Hindlimb muscle (tissue), 1 donor: ENCODE measurements around the gene ZXDC. TPM values are rescaled to one million over a fixed set of nuclear protein-coding genes. Genes with fewer than 3 reads are reported as not detected.
A peak's percentile ranks its signal among the peaks of the same experiment; 100 is the strongest.

Source experiments
- DNase-seq: peaks from one replicate; pipeline ENCODE4 v3.0.0-alpha.2; 2013
- polyA plus RNA-seq: library from polyadenylated mRNA; unstranded; fragments of 120-200 nt; gene quantifications from one replicate; pipeline ENCODE4 v1.2.1, GENCODE V29; 2013; ENCODE audit not compliant: insufficient read length

Gene ZXDC, protein sequence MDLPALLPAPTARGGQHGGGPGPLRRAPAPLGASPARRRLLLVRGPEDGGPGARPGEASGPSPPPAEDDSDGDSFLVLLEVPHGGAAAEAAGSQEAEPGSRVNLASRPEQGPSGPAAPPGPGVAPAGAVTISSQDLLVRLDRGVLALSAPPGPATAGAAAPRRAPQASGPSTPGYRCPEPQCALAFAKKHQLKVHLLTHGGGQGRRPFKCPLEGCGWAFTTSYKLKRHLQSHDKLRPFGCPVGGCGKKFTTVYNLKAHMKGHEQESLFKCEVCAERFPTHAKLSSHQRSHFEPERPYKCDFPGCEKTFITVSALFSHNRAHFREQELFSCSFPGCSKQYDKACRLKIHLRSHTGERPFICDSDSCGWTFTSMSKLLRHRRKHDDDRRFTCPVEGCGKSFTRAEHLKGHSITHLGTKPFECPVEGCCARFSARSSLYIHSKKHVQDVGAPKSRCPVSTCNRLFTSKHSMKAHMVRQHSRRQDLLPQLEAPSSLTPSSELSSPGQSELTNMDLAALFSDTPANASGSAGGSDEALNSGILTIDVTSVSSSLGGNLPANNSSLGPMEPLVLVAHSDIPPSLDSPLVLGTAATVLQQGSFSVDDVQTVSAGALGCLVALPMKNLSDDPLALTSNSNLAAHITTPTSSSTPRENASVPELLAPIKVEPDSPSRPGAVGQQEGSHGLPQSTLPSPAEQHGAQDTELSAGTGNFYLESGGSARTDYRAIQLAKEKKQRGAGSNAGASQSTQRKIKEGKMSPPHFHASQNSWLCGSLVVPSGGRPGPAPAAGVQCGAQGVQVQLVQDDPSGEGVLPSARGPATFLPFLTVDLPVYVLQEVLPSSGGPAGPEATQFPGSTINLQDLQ
- 32.9 TPM for polyA plus RNA-seq

DNA sequence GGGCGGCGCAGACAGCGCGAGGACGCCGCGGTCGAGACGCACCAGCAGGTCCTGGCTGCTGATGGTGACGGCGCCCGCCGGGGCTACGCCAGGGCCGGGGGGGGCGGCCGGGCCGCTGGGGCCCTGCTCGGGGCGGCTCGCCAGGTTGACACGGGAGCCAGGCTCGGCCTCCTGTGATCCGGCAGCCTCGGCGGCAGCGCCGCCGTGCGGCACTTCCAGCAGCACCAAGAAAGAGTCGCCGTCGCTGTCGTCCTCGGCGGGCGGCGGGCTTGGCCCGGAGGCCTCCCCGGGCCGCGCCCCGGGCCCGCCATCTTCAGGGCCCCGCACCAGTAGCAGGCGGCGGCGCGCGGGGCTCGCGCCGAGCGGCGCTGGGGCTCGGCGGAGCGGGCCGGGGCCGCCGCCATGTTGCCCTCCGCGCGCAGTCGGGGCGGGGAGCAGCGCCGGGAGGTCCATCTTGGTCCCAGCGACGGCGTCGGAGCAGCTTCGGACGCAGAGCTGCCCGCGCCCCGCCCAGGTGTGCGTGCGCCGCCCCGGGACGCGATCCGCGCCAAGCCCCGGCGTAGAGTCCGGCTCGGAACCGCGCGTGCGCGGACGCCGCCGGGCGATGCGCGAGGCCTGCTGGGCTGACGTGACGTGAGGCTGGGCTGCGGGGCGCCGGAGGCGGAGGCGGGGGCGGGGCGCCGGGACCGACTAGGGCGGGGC lies at the start of gene ZXDC:
Gene ZXDC, minus strand, starts transcription at position 479 of the 702 bp plus-strand sequence. Its CDS starts 26 bp downstream, at position 453.
- peak; percentile 97 for DNase-seq

DNA sequence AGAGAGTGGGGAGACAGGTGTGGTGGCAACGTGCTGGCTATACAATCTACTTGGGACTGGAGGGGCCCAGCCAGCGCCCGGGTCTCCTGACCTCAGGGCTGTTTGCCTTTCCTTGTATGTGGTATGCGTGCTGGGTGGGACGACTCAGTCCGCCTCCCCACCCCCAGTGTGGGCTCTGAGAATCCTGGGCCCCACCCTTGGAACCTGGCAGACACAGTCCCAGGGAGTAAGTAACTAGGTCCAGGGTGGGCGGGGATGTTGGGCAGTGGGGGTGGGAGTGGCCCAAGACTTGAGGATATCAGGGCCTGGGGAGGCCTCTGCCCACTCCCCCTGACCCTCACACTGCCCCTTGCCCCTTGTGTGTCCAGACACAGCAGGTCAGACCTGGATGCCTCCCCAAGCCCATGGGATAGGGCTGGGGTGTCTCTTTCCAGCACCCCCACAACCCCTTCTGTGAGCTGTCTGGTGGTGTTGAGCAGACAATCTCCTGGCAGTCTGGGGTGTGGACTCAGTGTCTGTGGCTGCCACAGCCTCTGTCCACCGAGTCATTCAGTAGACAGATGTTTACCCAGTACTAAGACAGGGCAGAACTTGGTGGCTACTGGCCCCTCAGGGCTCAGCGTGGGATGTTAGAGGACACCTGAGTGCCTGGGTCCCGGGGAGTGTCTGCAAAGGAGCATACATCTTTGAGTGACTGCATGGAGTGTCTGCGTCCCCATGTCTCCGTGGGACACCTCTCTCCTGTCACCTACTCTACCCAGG lies 49.6 kb upstream of the ZXDC start:
- DNase-seq, result no peak

DNA sequence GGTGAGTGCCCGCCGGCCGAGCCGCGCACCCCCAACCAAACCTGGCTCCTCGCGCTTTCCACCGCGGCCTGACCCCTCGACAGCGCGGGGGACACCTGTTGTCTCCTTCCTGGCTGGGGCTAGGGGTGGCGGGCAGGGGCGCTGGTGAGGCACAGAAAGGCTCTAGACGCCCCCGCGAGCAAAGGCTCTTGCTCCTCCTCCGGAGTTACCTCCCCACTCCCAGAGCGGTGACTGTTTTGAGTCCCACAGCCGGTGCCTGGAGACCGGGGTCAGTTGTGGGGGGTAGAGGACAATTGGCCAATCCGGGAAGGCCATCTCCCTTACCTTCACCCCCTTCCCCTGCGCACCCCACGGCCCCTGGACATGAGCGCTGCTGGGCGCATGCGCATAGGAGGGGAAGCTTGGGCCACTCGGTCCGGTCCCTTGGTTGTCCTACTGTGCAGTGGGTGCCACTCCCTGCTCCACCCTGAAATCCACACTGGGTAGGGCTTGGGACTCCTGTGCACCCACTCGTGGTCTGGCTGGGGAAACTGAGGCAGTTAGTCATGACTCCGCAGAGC lies 48.8 kb upstream of the ZXDC start:
- DNase-seq, result no peak

DNA sequence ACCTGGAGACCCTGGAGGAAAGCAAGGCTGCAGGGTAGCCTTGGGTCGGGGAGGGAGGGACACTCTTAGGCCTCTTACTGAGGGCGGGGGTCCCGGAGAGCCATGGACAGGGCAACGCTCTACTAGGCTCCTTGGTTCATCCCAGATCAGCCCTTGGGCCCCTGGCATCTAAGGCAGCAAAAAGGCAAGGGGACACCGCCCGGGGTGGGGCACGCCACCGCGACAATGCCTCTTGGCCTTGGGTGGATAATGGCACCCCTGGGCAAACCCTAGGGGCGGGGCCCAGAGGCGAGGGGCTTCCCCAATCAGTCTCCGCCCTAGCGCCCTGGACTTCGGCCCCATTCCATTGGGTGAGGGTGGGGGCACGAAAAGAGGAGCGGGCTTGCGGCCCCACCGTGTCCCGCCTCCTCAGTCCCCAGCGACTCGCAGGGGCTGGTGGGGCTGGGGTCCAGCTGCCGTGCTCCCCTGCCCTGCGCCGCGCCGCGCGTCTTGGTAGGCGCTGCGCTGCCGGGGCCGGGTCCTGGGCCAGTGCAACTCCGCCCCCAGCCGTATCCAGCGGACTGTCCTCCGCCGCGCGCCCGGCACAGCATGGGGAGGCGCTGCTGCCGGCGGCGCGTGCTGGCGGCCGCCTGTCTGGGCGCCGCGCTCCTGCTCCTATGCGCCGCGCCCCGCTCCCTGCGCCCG lies 48.2 kb upstream of the ZXDC start, which contains the start of gene CHST13:
Gene CHST13, plus strand, starts transcription at position 411 of the 684 bp plus-strand sequence. Its CDS starts 178 bp downstream, at position 589.
- peak; percentile 35 for DNase-seq

DNA sequence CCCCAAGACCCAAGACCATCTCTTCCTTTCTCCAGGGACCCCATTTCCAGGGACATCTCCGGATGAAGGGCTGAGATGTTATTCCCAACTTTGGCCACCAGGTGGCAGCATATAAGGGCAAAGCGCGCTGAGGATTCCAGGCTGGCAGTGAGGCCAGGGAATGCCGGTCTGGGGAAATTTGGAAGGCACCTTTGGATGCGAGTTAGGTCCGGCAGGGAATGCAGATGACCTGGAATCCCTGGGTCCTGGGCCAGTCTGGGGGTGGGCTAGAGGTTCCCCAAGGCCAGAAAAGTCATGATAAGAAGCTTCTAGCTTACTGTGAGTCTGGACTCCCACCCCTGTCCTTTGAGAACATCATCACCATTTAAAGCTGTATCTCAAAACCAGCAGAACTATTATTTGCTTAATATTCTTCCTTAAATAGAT lies 46.7 kb upstream of the ZXDC start:
- peak; percentile 48 for DNase-seq

DNA sequence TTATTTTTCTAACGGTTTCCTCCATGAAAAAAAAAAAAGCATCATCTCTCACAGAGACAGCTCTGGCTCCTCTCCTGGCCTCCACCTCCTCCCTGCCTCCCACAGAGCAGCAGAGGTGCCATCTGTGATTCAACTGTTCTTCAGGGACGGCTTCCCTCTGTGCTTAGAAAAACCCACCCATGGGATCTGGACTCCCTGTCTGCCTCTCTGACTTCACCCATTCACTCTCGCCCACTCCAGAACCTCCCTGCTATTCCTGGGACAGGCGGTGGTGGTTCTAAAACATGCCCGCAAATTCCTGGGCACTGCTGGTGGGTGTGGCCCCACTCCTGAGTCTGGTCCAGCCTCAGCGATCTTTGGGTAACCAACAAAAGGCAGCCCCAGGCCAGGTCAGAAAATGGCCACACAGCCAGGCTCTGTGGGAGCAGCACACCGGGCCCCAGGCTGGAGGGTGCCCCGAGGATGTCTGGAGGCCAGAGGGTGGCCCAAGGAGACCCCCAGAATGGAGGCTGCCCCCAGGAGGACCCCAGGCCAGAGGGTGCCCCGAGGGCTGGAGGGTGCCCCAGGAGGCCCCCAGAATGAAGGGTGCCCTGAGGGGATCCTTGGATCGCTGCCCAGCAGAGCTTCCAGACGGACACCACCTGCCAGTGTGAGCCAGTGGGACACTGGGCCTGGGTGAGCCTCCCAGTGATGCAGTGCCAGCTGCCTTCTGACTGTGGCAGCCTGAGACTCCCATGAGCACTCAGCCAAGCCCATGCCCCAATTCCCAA lies 45.6 kb upstream of the ZXDC start:
- DNase-seq, result no peak

DNA sequence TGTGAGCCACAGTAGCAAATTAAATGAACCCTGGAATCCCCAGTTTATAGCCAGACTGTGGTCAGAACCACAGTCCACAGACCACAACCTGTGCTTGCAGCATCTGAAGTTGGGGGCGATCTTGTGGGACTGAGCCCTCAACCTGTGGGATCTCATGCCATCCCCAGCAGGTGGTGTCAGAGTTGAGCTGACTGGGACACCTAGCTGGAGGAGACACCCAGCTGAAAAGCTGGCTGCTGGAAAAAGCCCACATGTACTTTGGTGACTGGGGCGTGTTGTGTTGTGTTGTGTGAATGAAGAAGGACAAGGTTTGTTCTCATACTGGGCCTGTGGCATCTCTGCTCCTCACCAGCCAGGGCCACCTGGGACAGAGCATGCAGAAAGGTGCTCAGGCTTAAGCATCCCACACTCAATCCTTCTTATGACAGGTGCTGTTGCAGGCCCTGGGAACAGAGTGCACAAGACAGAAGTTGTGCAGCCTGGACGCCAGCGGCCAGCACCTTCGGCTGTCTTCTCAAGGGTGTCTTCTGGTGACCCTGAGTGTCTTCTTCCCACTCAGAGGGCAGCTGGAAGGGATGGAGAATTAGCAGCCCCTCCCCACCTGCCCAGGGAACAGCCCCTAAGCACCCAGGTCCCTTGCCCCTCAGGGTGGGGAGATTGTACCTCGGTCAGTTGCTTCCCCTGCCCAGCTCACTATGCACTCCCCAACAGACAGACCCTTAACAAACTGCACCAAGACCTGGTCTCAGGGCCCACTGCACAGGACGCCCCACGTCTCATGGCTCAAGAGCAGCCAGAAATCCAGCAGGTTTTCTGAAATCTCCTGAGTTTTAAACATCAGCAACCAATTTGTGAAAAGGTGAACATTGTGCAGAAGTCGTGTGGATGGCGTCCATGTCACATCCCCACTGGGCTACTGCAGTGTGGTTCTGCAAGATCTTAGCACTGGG lies 44.1 kb upstream of the ZXDC start:
- no peak for DNase-seq

DNA sequence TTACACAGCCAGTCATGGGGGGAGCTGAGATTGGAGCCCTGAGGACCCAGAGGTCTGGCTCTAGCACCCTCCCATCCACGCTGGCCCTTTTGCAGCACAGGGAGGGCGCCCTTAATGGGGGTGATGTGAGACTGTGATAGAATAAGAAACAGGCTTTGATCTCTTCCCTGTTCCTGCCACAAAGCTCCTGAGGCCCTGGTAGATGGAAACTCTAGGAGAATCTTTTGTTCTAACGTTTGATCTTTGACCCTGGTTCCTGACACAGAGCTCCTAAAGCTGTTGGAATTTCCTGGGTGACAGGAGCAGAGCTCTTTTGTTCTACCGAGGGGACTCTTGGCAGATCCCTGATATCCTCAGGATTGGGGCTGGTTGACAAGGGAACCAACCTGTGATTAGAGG lies 43.1 kb upstream of the ZXDC start:
- DNase-seq, result no peak

DNA sequence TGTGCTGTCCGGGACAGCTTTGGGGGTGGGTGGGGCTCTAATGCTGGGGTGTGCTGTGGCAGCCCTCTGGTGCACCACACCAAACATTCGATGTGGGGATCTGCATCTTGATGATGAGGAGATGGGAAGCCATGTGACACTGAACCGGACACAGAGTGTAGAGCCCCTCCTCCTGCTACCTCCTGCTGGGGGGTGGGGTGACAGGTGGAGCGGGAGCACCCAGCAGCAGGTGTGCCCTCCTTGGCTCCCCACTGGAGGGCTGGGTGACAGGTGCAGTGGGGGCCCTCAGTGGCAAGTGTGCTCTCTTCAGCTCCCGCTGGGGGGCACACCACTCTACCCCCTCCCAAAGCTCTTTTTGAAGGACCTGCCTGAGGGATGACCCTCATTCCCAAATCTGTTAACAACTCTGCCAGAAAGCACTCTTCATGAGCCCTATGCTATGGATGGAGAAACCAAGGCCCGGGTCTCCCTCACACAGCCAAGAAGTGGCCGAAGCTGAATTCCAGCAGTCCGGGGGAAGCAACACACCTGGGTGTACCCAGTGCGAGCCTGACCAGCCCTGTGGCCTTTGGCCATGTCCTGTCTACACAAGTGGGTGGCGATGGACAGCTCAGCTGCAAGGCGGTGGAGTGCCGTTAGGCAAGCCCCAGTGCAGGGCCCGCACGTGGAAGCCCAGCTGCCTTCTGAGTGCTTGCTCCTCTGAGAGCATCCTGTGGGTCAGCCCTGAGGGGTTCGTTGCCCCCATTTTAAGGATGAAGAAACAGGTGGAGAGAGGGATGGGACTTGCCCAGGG lies 42.5 kb upstream of the ZXDC start:
- no peak for DNase-seq

DNA sequence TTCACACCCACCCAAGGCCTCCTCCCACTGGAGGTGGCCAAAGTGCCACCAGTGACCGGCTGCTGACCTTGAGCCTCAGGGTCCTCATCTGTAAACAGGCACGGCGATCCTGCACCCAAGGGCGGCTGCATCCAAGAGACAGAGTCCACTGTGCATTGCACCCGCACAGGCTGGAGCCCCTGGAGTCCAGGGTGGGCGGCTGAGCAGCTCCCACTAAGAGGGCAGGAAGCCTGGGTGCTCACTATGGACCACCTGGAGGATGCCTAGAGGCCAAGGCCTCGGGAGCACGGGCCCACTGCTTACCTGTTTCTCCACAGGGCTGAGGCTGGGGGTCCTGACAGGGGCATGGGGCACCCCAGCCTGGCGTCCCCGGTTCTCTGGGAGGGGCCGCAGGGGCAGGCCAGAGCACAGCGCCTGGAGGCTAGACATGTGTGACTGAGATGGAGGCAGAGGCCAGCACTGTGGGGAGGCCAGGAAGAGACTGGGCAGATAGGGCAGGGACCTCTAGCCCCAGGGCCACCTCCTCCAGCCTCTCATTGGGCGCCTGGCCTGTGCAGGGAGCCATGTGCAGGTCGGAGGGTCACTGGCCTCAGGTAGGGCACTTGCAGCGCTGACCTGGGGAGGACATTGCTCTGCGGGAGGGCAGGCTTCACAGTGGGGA lies 41.7 kb upstream of the ZXDC start, which contains the start of gene UROC1:
Gene UROC1, minus strand, starts transcription at position 483 of the 661 bp plus-strand sequence. Its CDS starts 54 bp downstream, at position 429.
- no peak for DNase-seq

DNA sequence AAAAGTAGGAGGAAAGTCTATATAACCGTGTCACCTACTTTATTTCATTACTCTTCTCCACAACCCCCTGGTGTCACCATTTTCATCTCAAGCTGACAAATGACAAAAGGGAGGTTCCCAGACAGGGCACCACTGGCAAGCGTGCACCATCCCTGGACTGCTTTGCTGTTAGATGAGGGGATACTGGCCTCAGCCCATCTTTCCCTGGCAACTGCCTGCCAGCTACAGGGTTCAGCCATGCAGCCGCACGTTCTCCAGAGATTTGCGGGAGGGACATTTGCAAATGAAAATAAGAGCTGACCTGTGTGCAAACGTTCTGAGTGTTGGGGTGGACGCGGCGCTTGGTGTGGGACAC lies 41.2 kb upstream of the ZXDC start:
- no peak for DNase-seq

DNA sequence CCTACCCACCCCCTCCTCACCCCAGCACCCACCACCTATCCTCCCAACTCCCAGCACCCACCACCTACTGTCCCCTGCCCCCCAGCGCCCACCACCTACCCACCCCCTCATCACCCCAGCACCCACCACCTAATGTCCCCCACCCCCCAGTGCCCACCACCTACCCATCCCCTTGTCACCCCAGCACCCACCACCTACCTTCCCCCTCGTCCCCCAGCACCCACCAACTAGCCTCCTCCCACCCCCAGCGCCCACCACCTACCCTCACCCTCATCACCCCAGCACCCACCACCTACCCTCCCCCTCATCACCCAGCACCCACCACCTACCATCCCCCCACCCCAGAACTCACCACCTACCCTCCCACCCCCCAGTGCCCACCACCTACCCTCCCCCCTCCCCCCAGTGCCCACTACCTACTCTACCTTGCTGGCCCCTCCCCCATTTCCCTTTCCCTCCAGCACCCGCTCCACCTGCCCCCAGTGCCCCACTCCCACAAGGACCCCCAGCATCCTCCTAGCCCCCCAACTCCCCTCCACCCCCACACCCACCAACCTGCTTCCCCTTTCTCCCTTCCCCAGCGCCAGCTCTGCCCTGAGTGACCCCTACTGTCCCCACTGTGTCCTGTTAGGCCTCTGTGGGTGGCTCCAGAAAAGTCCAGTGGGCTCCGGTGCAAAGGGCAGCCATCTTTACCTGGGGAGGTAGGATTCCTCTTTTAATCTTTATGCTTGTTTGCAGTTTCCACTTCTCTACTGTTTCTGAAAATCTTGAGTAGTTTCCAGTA lies 40.7 kb upstream of the ZXDC start:
- no peak for DNase-seq

DNA sequence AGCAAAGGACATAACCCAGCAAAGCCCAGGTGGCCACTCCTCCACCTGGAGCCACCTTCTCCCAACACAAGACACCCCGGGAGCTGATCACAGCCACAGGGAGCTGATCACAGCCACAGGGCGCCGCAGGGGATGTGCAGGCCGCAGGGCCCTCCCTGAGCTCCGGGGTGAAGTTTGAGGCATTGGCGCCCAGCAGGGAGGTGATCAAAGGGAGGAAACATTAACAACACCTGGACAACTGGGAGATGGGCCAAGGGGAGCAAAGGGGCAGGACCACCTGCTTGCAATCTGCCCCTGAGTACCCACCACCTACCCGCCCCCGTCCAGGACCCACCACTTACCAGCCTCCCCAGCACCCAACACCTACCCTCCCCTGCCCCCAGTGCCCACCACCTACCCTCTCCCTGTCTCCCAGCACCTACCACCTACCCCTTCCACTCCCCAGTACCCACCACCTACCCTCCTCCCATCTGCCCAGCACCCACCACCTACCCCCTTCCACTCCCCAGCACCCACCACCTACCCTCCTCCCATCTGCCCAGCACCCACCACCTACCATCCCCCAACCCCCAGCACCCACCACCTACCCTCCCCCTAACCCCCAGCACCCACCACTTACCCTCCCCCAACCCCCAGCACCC lies 39.5 kb upstream of the ZXDC start:
- no peak for DNase-seq

DNA sequence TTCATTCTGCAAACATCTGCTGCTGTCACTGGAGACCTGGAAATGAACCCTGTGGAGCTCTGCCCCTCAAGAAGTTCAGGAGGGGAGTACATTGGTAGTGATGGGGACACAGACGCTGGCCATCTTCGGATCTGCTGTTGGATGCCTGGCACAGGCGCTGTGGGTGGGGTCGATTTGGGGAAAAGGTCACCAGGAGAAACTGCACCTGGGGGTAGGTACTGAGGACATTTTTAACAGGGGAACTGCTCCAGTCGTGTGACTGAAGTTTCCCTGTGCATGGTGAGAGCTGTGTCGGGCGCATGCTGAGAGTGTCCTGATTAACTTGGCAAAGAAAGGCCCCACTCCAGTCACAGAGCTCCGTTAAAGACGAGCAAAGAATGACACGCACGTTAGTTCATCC lies 38.5 kb upstream of the ZXDC start:
- no peak for DNase-seq

DNA sequence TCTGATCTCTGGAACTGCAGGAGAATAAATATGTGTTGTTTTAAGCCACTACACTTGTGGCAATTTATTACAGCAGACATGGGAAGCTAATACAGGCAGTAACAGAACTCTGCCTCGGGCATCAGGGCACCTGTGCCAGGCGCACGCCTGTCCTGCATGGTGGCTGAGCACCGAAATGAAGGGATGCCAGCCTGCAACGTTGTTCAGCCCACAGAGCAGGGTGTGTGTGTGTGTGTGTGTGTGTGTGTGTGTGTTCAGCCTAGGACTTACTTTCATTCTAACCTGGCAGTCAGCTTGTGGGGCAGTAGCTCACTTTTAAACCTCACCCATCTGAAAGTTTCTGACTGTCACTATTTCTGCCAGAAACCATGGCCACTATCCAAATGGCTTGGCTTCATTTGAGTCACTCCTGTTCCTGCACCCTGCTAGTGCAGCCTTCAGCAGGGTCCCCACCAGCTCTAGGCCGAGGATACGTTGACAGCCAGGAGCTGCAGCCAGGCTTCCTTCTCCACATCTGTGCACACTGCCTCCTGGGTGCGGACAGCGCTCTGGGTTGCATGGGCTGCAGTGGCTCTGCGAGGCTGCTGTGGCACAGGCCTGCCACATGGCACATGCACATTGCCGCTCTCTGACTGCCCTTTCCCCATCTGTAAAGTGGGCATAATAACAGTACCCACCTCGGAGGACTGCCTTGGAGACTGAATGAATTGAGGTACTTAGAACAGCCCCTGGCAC lies 37.4 kb upstream of the ZXDC start:
- no peak for DNase-seq
